Measurements from ENCODE around the gene TOGARAM2.

GRCh38 chr2:29021886-29022285 lies 40.8 kb downstream of the TOGARAM2 start:
- TF ChIP-seq GATA2 (IDR thresholded peaks at IDR 0.05; ENCODE audit: low read depth, low read length): no peak
- TF ChIP-seq GATA3 (IDR thresholded peaks at IDR 0.05; ENCODE audit: low read depth, low read length): no peak
